HEK293 (cell line): Measurements from ENCODE around the gene PEX11G.

Source experiments
- ATF2 ChIP-seq: fragments of 450-650 bp; formaldehyde crosslinking; IDR thresholded peaks from 2 replicates; pipeline ENCODE4 v1.5.1; 2016; ENCODE audit warnings: missing biosample characterization, missing genetic modification characterization, low read depth
- GFI1B ChIP-seq: fragments of 450-650 bp; formaldehyde crosslinking; IDR thresholded peaks from 2 replicates; pipeline ENCODE4 v1.5.1; 2016; ENCODE audit warnings: missing biosample characterization, missing genetic modification characterization
- HOXA7 ChIP-seq: sonication (generic); formaldehyde crosslinking; IDR thresholded peaks from 2 replicates; pipeline ENCODE4 v1.8.1; 2022; ENCODE audit warnings: missing genetic modification reagents, borderline replicate concordance
- IKZF3 ChIP-seq: fragments of 450-650 bp; IDR thresholded peaks from 2 replicates; pipeline ENCODE4 v1.5.0; 2018; ENCODE audit warnings: missing biosample characterization, mild to moderate bottlenecking, missing genetic modification characterization, moderate library complexity
- KLF9 ChIP-seq: fragments of 450-650 bp; formaldehyde crosslinking; IDR thresholded peaks from 2 replicates; pipeline ENCODE4 v1.5.1; 2016; ENCODE audit warnings: missing biosample characterization, missing genetic modification characterization, low read depth
- OVOL3 ChIP-seq: fragments of 450-650 bp; formaldehyde crosslinking; IDR thresholded peaks from 2 replicates; pipeline ENCODE4 v1.5.1; 2016; ENCODE audit warnings: missing biosample characterization, missing genetic modification characterization
- PRDM6 ChIP-seq: fragments of 450-650 bp; formaldehyde crosslinking; IDR thresholded peaks from 2 replicates; pipeline ENCODE4 v1.5.1; 2017; ENCODE audit warnings: missing biosample characterization, missing genetic modification characterization
- SCRT1 ChIP-seq: fragments of 450-650 bp; formaldehyde crosslinking; IDR thresholded peaks from 2 replicates; pipeline ENCODE4 v1.5.1; 2016; ENCODE audit warnings: missing biosample characterization, missing genetic modification characterization, borderline replicate concordance
- SCRT2 ChIP-seq: fragments of 450-650 bp; formaldehyde crosslinking; IDR thresholded peaks from 2 replicates; pipeline ENCODE4 v1.5.1; 2016; ENCODE audit warnings: missing biosample characterization, missing genetic modification characterization
- SP7 ChIP-seq: fragments of 450-650 bp; formaldehyde crosslinking; IDR thresholded peaks from 2 replicates; pipeline ENCODE4 v1.5.1; 2016; ENCODE audit warnings: missing biosample characterization, missing genetic modification characterization
- WT1 ChIP-seq: fragments of 450-650 bp; formaldehyde crosslinking; IDR thresholded peaks from 2 replicates; pipeline ENCODE4 v1.5.1; 2016; ENCODE audit warnings: missing biosample characterization, missing genetic modification characterization
- ZBTB1 ChIP-seq: fragments of 450-650 bp; formaldehyde crosslinking; IDR thresholded peaks from 2 replicates; pipeline ENCODE4 v1.5.1; 2016; ENCODE audit warnings: missing biosample characterization, missing genetic modification characterization
- ZBTB10 ChIP-seq: fragments of 450-650 bp; formaldehyde crosslinking; IDR thresholded peaks from 2 replicates; pipeline ENCODE4 v1.5.1; 2016; ENCODE audit warnings: missing biosample characterization, missing genetic modification characterization
- ZBTB44 ChIP-seq: fragments of 450-650 bp; IDR thresholded peaks from 2 replicates; pipeline ENCODE4 v1.5.1; 2018; ENCODE audit warnings: missing biosample characterization, mild to moderate bottlenecking, missing genetic modification characterization
- ZFP69B ChIP-seq: fragments of 450-650 bp; formaldehyde crosslinking; IDR thresholded peaks from 2 replicates; pipeline ENCODE4 v1.5.1; 2016; ENCODE audit warnings: missing biosample characterization, missing genetic modification characterization
- ZNF132 ChIP-seq: fragments of 450-650 bp; formaldehyde crosslinking; IDR thresholded peaks from 2 replicates; pipeline ENCODE4 v1.5.1; 2017; ENCODE audit warnings: missing biosample characterization, missing genetic modification characterization, borderline replicate concordance
- ZNF223 ChIP-seq: fragments of 450-650 bp; formaldehyde crosslinking; IDR thresholded peaks from 2 replicates; pipeline ENCODE4 v1.5.1; 2016; ENCODE audit warnings: missing biosample characterization, missing genetic modification characterization
- ZNF266 ChIP-seq: fragments of 450-650 bp; formaldehyde crosslinking; IDR thresholded peaks from 2 replicates; pipeline ENCODE4 v1.5.1; 2016; ENCODE audit warnings: missing biosample characterization, missing genetic modification characterization, low read depth
- ZNF341 ChIP-seq: fragments of 450-650 bp; formaldehyde crosslinking; IDR thresholded peaks from 2 replicates; pipeline ENCODE4; 2016; ENCODE audit warnings: low read depth, missing biosample characterization, missing genetic modification characterization
- ZNF37A ChIP-seq: fragments of 450-650 bp; IDR thresholded peaks from 2 replicates; pipeline ENCODE4 v1.5.1; 2018; ENCODE audit warnings: missing biosample characterization, missing genetic modification characterization
- ZNF391 ChIP-seq: fragments of 450-650 bp; formaldehyde crosslinking; IDR thresholded peaks from 2 replicates; pipeline ENCODE4 v1.5.1; 2016; ENCODE audit warnings: low read depth, missing biosample characterization, missing genetic modification characterization, borderline replicate concordance
- ZNF473 ChIP-seq: fragments of 450-650 bp; formaldehyde crosslinking; IDR thresholded peaks from 2 replicates; pipeline ENCODE4 v1.5.1; 2017; ENCODE audit warnings: missing biosample characterization, missing genetic modification characterization
- ZNF580 ChIP-seq: fragments of 450-650 bp; formaldehyde crosslinking; IDR thresholded peaks from 2 replicates; pipeline ENCODE4 v1.5.1; 2016; ENCODE audit warnings: missing biosample characterization, missing genetic modification characterization
- ZNF585B ChIP-seq: fragments of 450-650 bp; formaldehyde crosslinking; IDR thresholded peaks from 2 replicates; pipeline ENCODE4 v1.5.1; 2016; ENCODE audit warnings: missing biosample characterization, missing genetic modification characterization
- ZNF596 ChIP-seq: fragments of 450-650 bp; IDR thresholded peaks from 2 replicates; pipeline ENCODE4 v1.5.0; 2018; ENCODE audit warnings: missing biosample characterization, mild to moderate bottlenecking, missing genetic modification characterization, moderate library complexity
- ZNF623 ChIP-seq: fragments of 450-650 bp; formaldehyde crosslinking; IDR thresholded peaks from 2 replicates; pipeline ENCODE4 v1.5.1; 2016; ENCODE audit warnings: missing biosample characterization, missing genetic modification characterization
- ZNF645 ChIP-seq: fragments of 450-650 bp; formaldehyde crosslinking; IDR thresholded peaks from 2 replicates; pipeline ENCODE4; 2016; ENCODE audit warnings: missing biosample characterization, missing genetic modification characterization
- ZNF701 ChIP-seq: fragments of 450-650 bp; formaldehyde crosslinking; IDR thresholded peaks from 2 replicates; pipeline ENCODE4 v1.5.1; 2016; ENCODE audit warnings: missing biosample characterization, missing genetic modification characterization
- ZNF704 ChIP-seq: fragments of 450-650 bp; formaldehyde crosslinking; IDR thresholded peaks from 2 replicates; pipeline ENCODE4 v1.5.1; 2016; ENCODE audit warnings: missing biosample characterization, missing genetic modification characterization
- ZNF747 ChIP-seq: fragments of 450-650 bp; formaldehyde crosslinking; IDR thresholded peaks from 2 replicates; pipeline ENCODE4 v1.5.1; 2016; ENCODE audit warnings: missing biosample characterization, missing genetic modification characterization
- ZNF776 ChIP-seq: fragments of 450-650 bp; formaldehyde crosslinking; IDR thresholded peaks from 2 replicates; pipeline ENCODE4 v1.5.0; 2017; ENCODE audit warnings: missing biosample characterization, missing genetic modification characterization, borderline replicate concordance
- ZNF777 ChIP-seq: fragments of 450-650 bp; formaldehyde crosslinking; IDR thresholded peaks from 2 replicates; pipeline ENCODE4 v1.5.1; 2017; ENCODE audit warnings: missing biosample characterization, missing genetic modification characterization, borderline replicate concordance

The PEX11G gene

GRCh38 chr19:7515645-7516151, 26.9 kb upstream of the PEX11G start, which contains the start of gene ZNF358 (continued):
- no peak for TF ChIP-seq ATF2 (tag by site-specific recombination)
- TF ChIP-seq ZNF704 (tag by site-specific recombination), result no peak
- TF ChIP-seq ZNF776, result no peak
- TF ChIP-seq ZNF580 (tag by site-specific recombination), result 0 out of 2 replicates have a peak, but pooled peaks have one; percentile 52
- TF ChIP-seq SP7 (tag by site-specific recombination), result peak; percentile 33; the same call in 1 of the 2 replicates
- TF ChIP-seq ZNF266 (tag by site-specific recombination), result no peak
- no peak for TF ChIP-seq OVOL3 (tag by site-specific recombination)
- TF ChIP-seq ZNF747 (tag by site-specific recombination), result no peak
- no peak for TF ChIP-seq IKZF3 (tag by site-specific recombination)
- TF ChIP-seq ZNF777 (tag by site-specific recombination), result peak; percentile 50; the same call in 1 of the 2 replicates
- no peak for TF ChIP-seq SCRT1 (tag by site-specific recombination)
- no peak for TF ChIP-seq ZNF223
- peak; percentile 50; the same call in 1 of the 2 replicates for TF ChIP-seq KLF9 (tag by site-specific recombination)
- TF ChIP-seq ZBTB44 (tag by site-specific recombination), result no peak
- TF ChIP-seq ZNF37A (tag by site-specific recombination), result no peak
- peak; percentile 22; the same call in 1 of the 2 replicates for TF ChIP-seq ZBTB10 (tag by site-specific recombination)
- TF ChIP-seq ZNF132, result no peak
- TF ChIP-seq PRDM6 (tag by site-specific recombination), result no peak
- no peak for TF ChIP-seq ZNF623 (tag by site-specific recombination)
- TF ChIP-seq ZNF473 (tag by site-specific recombination), result no peak
- no peak for TF ChIP-seq HOXA7
- no peak for TF ChIP-seq ZNF341
- no peak for TF ChIP-seq SCRT2 (tag by site-specific recombination)
- 0 out of 2 replicates have a peak, but pooled peaks have one; percentile 25 for TF ChIP-seq ZNF391 (tag by site-specific recombination)
- TF ChIP-seq WT1, result no peak
- no peak for TF ChIP-seq GFI1B (tag by site-specific recombination)
- TF ChIP-seq ZNF701, result no peak
- no peak for TF ChIP-seq ZNF585B (tag by site-specific recombination)
- TF ChIP-seq ZNF596 (tag by site-specific recombination), result no peak
- TF ChIP-seq ZNF645 (tag by site-specific recombination), result no peak
- no peak; the same call in 1 of the 2 replicates for TF ChIP-seq ZFP69B (tag by site-specific recombination)
- TF ChIP-seq ZBTB1 (tag by site-specific recombination), result no peak
